T-helper 2 cell treated with Interferon-gamma antibody and Interleukin-4, amounts not matched to agents 100 ng/mL and 5 ng/mL, for 36 hours (primary cell): ENCODE results near the gene CRACDL. TPM values are rescaled to one million over a fixed set of nuclear protein-coding genes. Genes with fewer than 3 reads are reported as not detected.

Experiments used
- intact Hi-C: fragments of 100-400 bp; cut with micrococcal nuclease; formaldehyde crosslinking; loops from one replicate; pipeline ENCODE4 v1.15.1; 2023
- total RNA-seq: library from RNA; stranded (reverse); gene quantifications from 2 replicates; pipeline ENCODE4 v1.2.3, GENCODE V29; 2022

CRACDL gene
- total RNA-seq, 1 donor from 2014 or later = 0.48 TPM

DNA sequence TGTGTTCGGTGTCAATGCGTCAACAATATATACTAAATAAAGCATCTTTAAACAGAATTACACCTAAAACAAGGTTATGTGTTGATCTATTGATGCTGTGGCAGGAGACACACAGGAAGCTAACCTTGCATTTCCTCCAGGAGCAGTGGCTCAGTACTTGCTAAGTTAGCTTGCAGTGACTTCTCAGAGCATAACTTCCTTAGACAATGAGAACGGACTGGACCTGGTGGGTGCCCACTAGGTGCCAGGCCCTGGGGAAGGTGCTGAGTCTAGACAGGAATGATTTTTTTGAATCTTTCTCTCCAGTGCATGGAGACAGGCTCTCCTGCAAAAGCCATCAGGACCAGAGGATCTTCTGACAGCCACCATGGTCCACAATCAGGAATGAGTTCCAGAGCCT is 131.3 kb downstream of the CRACDL start:
- intact Hi-C loops = no loop called here

DNA sequence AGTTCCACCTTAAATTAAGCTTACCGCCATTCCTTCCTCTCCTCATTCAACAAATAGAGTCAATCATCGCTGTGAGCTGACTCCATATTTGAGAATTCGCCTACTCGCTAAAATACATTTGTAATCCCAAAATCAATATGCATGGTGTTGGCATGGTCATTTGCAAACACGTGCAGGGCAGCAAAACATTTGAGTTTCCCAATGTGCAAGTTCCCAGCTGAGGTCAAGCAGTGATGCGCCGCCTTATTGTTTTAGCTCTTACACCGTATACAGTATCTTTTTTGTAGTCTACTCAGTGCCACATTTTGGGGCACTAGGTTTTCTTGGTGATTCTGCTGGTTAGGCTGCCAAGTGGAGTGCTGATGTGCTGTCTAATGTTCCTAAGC is 131.8 kb downstream of the CRACDL start:
- intact Hi-C loops = no loop called here

DNA sequence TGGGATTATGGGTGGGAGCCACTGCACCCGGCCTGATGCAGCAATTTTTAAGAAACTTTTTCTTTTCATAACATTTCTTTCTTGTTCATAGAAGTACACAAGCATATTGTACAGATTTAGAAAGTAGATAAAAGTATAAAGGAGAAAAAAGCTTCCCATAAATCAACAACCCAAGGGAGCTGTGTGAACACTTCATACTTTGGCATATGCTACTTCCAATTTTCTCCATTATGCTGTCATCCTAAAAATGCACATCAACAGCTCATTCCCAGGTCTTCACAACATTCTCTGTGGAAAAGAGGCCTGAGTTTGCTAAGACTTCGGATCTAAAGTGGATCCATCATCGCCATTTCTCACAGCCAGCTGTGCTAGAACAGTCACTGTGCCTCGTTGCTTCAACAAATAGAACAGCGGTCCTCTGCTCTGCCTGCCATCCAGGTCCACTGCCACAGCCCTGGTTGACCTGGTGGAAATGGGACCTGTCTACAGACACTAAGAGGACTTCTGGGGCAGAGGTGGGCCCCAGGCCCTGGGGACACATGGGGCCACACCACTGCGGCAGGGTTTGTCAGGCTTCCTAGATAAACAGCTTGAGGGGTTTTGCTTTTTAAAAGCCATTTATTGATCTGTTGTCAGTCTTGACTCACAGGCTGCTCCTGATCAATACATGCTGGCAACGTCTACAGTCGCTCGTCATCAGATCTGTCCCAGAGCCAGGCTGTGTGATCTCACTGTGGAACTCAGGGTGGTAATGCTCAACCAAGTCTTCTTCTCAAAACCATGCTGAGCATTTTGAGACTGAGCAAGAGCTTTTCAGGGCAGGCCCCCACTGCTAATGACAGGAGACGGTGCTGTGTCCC is 132.4 kb downstream of the CRACDL start:
- intact Hi-C loops = no loop called here

GRCh38 chr2:98802344-98802743 is 133.7 kb downstream of the CRACDL start:
- intact Hi-C loops = no loop called here

DNA sequence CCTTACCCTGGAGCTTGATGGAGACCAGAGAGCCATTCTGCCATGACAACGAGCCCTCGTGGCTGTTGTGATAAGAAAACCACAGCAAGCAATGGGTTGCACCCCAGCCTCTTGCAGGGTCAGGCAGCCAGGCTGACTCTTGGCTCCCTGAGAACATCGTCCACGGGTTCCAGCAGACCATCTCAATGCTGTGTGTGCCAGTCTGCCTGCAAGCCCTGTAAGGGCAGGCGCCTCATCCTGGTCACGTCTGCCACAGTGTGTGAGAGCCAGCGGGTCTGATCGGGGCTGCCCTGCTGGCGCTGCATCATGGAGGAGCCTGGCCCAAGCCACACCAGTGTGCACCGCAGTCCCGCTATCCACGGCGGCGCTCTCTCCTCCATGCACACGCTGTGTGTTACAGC is 134.1 kb downstream of the CRACDL start:
- intact Hi-C loops = no loop called here

DNA sequence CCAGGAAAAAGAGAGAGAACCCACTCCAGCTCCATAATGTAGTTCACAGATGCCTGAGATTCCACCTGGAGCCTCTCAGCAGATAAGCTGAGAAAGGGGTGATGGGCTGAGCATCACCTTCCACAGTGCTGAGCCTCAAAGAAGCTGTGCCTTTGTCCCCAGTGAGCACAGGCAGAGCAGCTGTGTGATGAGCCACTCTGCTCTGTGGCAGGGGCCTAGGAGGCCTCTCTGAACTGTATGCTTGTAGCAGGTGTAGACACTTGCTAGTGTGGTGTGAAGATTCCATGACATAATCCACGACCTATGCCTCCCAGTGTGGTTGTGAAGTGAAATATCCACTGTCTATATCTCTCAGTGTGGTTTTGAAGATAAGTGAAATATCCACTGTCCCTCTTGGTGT is 134.7 kb downstream of the CRACDL start:
- intact Hi-C loops = no loop called here

- intact Hi-C loops = no loop called here
These were observed 135.5 kb downstream of the CRACDL start for GRCh38 chr2:98800330-98801064.

- intact Hi-C loops = no loop called here
These were observed 136.4 kb downstream of the CRACDL start for GRCh38 chr2:98799375-98800329.

DNA sequence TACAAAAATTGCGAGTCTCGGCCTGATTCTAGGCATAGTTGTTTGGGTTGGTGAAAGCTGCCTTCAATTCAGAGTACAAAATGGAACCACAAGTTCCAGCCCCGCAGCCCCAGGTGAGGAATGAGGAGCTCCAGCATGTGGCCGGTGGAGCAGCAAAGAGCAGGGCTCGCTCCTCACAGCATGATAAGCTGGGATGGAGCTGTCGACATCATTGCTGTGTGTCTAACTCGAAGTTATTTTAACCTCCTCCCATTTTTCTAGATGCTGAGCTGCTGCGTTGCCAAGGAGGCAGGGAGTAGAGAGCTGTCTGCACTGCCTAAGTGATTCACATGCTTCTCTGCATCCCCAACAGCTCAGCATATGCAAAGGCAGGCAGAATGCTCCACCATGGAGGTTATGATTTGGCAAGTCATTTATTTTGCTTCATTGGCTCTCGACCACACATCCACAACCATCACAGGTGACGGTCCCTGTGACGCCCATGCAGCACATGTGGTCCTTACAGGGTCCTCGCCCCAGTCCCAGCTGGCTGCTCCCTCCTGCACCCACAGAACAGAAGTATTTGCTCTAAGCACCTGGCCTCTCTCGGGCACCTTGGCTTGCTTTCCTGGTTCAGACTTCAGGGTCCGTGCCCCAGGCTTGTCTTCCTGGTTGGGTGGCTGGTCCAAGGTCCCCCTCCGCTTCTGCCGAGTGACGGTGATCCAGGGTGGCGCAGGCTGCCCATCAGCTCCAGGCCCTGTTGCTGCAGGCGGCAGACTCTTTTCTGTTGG is 139.1 kb downstream of the CRACDL start:
- intact Hi-C loops = no loop called here

DNA sequence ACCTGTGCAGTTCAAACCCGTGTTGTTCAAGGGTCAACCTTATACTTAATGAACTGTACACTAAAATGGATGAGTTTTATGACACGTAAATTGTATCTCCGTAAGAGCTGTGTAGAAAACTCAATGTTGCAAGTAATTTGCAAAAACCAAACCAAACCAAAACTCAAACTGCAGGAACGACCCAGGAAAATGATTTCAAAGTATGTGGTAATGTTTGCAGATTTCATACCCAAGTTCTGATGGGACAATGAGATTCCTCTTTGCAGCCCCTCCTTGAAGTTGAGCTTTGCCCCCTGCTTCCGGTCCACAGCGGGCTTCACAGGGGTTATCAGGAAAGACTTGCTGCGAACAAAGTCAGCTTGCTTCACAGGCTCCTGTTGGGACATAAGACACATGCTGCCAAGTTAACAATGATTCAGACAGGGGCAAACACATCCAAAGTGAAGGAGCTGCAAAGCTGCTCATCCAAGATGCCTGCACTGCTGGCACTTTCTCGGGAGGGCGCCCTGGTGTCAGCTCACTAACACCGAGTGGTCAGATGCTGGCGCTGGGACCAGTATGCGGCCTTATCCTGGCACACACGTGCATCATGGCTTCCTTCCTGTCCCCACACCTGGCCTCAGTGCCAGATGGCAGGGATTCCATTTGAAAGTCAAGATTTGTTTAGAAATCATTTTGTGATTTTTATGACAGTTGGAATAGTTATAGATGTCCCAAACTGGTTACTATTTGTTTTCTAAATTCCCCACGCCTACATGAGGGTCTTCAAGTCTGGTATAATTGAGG is 139.9 kb downstream of the CRACDL start:
- intact Hi-C loops = no loop called here

- intact Hi-C loops = no loop called here
These were observed 141.9 kb downstream of the CRACDL start for GRCh38 chr2:98793897-98794830.

DNA sequence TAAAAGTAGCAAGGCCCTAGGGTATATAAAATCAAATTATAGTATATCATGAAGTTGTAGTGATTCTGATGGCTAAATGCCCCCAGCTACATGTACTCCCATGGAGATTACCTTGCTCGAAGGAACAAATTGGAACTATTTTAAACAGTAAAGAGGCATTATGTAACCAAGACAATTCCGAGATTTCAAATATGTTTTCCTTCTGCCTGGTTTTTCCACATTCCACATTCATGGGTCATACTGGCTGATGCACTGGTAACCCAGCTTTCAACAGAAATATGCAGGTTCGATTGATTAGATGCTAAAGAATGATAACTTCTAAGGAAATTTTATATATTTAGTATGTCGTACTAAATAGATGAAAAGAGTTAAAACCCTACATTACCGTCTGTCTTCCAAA is 142.8 kb downstream of the CRACDL start:
- intact Hi-C loops = no loop called here

DNA sequence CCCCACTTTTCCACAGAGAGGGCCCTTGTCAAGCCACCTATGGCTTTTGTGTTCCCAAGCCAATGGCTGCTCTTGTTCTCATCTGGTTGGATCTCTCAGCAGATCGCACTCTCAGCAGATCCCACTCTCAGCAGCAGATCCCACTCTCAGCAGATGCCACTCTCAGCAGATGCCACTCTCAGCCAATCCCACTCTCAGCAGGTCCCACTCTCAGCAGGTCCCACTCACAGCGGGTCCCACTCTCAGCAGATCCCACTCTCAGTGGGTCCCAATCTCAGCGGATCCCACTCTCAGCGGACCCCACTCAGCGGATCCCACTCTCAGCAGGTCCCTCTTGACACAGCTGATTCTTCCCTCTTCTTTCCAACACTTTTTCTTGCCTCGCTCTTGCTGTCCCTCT is 145.8 kb downstream of the CRACDL start:
- intact Hi-C loops = no loop called here

- intact Hi-C loops = no loop called here
These were observed 148.3 kb downstream of the CRACDL start for GRCh38 chr2:98787700-98788099.

GRCh38 chr2:98786179-98786578 is 149.8 kb downstream of the CRACDL start:
- intact Hi-C loops = no loop called here

- intact Hi-C loops = no loop called here
These were observed 153.5 kb downstream of the CRACDL start for GRCh38 chr2:98782570-98782969.

DNA sequence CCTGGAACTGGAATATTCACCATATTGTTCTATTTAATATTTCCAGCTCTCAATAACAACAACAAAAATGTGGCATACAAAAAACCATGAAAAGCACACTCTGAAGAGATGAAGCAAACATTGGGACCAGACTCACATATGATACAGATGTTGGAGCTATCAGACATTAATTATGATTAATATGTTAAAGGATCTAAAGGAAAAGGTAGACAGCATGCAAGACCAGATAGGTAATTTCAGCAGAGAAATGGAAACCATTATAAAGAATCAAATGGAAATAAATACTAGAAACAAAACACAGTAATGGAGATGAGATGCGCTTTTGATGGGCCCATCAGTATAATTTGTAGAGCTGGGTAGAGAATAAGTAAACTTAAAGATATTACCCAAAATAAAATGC is 154.2 kb downstream of the CRACDL start:
- intact Hi-C loops = no loop called here

GRCh38 chr2:98778741-98779483 is 157.1 kb downstream of the CRACDL start:
- intact Hi-C loops = no loop called here
